NCI-H2227 (cell line): Measurements from ENCODE around the gene PAK5.

Experiments
- DNase-seq: peaks from one replicate; lab custom pipeline; 2025; ENCODE audit not compliant: unreplicated experiment; lab: John Stamatoyannopoulos, UW

Gene PAK5

DNA sequence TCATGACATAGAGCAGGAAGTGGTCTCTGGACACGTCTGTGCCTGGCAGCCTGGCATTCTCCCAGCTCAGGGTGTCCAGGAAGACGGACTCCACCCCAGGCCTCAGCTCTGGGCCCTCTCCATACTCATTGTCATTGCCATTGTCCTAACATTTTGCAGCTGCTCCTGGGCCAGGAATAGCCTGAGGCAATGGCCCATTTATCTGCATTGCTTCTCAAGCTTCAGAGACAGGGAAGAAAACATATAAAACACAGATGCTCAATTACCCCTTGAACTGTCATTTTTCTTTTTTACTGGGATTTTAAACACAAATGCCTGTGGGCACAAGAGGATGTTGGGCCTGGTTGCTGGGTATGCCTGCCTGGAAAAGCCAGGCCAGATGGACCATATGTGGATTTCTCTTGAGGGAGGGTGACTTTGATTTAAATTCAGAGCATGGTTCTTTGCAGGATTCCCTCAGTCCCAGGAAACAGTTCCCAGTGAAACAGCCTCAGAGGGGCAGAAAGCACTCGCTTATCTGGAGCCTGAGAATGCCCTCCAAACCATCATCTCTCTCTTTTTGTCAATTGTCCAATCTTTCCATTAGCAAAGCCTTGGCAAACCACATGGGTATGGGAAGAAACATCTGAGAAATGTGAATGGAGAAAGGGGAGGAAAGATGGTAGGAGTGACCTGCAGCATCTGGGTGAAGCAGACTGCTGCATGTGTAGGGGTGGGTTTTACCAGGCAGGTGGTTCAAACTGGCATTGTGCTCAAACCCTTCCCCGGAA is 306.6 kb downstream of the PAK5 start:
- peak; percentile 35 for DNase-seq

DNA sequence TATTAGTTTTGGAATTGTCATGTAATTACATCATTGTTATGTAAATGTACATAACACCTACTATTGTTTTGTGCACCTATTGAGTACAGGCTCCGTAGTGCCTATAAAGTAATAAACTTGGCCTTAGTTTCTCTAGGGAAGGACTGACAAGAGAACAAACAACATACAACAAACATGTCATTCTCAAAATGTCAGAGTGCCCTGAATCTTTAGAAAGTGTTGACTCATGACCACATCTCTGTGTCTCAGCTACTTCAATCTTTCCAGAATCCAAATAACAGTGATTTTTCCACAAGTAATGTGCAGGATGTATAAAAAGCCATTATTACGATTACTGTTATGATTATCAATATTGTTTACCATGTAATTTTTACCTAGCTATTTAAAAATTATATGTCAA is 307.3 kb downstream of the PAK5 start:
- no peak for DNase-seq

DNA sequence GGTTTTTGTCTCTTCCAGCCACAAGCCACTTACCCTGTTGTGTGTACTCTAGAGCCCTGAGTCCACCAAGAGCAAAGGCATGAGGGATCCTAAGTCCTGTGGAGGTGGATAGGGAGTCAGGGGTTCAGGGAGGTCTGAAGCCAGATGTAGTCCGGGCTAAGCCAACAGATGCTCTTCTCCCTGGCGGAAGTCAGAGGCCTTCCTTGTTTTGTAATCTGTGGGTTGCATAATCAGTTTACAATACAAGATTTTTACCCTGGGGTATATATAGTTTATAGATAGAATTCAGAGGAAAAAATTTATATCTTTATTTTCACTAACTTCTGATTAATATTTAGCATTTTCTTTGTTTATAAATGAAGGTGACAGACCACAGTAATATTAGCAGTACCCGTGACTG is 315.2 kb downstream of the PAK5 start:
- DNase-seq: no peak

DNA sequence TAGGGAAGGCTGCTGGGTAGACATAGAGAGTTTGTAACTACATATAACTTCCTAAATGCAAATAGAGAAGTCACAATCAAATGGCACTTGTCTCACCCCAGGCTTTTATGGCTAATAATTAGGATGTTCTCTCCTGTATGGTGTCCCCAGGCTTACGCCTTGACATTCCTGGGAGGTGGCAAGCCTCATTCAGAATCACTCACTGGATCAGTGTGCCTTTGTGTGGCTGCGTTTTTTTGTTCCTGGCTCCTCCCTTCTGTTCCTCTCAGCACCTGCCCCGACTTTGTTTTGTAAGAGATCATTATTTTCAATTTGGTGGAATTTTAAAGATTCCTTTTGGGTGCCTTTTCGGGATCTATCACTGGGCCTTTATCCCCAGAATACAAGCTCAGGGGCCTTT is 318.8 kb downstream of the PAK5 start:
- DNase-seq: no peak

DNA sequence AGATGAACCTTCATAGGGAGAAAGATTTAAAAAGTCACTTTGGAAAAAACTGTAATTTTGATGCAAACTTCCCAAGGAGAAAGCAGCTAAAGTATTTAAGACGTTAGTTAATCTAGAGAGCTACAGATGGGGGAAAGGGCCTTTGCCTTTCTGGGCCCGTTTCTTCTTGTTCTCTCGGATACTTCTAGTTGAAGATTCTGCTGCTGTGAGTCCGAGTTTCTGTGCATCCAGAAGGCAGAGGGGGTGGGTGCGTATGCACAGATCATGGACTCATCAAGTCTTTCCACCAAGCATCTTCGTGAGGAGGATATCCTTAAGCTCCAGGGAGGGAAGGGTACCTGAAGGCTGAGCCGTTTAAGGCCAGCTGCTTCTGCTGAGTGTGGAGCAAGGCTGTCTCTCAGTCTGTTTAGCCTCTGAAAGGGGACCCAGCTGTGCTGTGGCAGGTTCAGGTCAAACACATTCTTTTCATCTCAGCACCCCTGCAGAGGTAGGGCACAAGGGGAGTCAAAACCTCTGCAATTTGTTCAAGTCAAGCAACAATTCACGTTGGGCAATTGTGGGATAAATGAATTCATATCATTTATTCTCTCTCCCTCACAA is 320.2 kb downstream of the PAK5 start:
- peak; percentile 93 for DNase-seq

DNA sequence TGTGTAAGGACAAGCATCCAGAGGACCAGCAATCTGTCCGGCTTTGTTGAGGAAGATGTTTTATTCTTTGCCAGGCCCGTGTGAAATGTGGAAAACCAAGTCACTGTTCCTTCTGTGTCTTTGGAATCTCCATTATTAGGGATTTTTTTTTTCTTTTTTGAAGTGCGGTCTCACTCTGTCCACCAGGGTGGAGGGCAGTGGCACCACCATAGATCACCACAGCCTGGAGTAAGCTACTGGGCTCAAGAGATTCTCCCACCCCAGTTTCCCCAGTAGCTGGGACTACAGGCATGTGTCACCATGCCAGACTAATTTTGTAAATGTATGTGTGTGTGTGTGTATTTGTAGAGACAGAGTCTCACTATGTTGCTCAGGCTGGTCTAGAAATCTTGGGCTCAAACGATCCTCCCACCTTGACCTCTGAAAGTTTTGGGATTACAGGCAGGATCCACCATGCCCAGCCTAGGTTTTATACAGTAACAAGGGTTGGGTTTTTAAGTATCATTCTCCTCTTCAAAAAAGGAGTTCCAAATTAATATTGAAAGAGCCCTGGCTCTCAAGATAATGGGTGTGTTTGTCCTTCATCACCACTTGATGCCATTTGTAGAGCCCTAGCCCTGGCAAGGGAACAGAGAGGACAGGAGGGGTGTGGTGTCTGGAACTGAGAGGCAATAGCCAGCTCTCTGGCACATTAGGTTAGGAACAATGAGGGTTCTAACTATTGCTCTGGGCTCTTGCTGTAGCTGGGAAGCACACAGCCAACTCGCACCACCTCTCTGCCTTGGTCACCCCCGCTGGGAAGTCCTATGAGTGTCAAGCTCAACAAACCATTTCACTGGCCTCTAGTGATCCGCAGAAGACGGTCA is 321.3 kb downstream of the PAK5 start:
- DNase-seq: no peak

DNA sequence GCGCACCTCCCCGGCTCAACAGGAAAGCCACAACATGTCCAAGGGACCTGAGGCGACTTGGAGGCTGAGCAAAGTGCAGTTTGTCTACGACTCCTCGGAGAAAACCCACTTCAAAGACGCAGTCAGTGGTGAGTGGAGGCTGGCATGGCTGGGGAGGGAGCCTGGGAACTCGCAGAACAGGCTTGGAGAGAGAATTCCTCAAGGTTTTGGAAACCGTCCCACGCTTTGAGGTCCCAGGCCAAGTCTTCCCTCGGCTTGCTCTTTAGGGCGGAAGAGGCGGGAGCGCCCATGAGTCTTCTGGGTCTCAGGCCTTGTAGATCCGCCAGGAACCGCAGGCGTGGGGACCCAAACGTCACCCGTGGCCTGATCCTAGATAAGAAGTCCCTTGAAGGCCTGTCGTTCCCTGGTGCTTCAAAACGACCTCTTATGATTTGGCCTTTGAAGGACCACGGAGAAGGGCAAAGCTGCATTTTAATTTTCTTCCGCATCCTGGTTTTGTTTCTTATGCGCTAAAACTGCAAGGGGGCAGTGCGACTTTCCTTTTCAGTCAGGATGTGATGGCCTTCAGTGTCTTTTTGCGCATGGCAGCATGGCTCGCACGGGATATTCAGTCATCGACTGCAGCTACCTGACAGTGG is 322.5 kb downstream of the PAK5 start:
- DNase-seq: no peak

DNA sequence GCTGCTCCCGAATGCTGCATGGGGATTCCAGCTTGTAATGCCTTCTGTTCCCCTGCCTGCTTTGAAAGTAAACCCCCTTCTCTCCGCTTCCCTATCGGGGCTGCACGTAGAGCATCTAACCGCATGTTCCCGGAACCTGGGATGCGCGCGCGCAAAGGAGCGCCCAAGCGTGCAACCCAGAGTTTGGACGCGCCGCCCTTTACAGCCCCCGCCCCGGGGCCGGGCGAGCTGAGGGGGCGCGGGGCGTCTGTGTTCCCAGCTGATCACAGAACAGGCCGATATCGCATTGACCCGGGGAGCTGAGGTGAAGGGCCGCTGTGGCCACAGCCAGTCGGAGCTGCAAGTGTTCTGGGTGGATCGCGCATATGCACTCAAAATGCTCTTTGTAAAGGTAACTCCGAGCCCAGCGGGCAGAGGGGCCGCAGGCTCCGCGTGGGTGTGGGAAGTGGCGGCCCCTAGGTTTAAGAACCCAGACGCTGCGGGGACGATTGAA is 323.1 kb downstream of the PAK5 start:
- DNase-seq: no peak

DNA sequence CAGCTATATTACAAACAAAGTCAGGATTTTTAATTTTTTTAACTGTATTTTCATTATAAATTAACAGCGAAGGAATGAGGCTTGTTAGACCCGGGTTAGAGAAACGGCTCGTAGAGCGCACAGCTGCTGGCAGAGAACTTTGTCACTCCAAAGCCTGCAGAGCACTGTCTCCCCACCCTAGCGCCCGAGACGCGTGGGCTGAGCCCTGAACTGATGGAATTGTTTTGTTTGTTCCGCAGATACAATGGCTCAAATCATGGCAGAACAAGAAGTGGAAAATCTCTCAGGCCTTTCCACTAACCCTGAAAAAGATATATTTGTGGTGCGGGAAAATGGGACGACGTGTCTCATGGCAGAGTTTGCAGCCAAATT is 323.7 kb downstream of the PAK5 start:
- DNase-seq: no peak

DNA sequence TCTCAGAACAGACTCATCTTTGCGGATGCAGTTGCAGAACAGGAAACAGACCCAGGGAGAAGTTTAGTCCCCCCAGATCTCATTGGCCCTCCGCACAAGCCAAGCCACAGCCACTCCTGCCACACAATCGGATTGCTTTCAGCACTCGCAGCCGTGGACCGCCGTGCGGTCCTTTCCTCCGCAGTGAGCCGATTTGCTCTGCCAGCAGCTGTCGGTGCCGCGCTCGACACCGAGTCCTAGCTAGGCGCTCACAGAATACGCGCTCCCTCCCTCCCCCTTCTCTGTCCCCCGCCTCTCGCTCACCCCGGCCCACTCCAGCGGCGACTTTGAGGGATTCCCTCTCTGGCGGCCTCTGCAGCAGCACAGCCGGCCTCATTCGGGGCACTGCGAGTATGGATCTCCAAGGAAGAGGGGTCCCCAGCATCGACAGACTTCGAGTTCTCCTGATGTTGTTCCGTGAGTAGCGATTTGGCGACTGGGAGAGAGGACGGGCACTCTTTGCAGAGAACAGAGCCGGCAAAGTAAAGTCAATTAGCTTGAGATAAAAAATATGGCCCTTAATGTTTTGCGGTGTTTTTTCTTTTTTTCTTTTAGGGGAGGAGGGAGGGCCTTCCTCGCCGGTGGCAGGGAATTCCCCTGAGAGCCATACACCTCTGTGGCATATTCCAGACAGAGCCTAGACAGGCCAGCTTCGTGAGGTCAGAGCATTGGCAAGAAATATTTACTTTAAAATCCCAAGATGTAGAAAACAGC is 324.2 kb downstream of the PAK5 start, which contains the start of gene LAMP5:
Gene LAMP5, plus strand, starts transcription at position 130 of the 753 bp plus-strand sequence. Its CDS starts 263 bp downstream, at position 393.
- peak; percentile 70 for DNase-seq

DNA sequence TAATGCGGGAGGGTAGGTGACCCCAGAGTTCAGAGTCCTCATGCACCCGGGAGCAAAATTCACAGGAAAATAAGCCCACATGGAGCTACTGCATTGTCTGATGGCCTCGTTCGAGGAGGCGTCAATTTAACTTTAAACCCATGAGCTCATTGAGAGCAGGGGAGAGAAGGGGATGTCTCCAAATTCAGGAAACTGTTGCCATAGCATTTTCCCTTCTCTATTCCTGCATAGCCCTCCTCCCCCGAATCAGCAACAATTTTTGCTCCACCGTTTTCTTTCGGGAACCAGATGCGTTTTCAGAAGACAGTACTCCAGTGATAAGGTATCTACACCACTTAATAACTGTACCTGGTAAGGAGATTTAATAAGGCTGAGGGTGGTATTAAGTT is 324.8 kb downstream of the PAK5 start:
- peak; percentile 30 for DNase-seq

DNA sequence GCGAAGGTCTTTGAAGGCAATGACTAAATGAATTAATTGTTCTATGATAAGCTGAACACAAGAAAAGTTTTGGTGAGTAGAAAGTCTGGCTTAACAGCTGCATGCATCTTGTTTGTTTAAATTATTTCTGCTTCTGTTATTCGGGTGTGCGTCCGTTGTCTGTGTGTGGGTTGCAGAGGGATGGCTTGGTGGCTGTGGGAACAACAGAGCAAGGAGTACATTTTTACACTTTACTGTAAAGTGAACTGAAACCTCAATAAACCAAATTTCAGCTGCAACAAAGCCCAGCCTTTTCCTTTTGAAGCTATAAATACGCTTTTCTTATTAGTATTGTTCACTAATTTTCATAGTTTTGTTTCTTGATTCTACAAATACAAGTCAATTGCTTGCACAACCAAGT is 328.0 kb downstream of the PAK5 start:
- no peak for DNase-seq

DNA sequence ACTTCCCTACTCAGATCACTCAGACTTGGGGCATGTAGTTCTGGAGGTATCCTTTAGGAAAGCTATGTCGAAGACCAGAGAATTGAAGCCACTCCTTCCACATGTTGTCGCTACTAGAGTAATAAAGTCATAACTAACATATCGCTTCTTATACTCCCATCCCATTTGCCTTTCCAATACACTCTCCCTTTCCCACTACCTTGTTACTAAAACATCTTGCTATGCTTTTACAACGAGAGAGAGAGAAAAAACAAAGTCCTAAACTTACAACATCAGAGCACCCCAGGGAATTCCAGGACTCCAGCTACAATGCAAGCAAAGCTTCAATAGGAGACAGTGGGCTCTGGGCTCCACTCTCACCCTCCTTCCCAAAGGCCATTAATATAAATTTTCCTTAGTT is 329.6 kb downstream of the PAK5 start:
- no peak for DNase-seq

DNA sequence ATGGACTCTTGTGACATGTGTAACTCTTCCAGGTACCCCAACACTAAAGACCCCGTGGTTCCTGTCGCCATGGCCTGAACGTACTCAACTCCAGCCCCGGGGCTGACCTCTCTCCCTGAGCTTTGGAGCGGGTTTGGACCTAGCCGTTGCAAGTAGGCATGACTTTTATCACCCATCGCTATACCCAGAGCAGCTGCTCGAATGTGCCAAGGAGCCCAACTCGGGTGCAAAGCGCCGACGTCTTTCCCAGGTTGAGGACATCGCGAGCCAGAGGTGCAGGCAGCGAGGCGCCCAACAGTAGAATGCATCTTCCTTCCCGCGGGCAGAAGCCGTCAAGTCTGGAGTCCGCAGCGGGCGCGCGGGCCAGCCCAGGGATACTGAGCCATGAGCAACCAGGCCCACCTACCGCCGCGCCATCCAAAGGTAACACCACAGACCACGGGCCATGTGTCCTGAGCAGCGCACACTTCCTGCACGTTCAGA is 330.1 kb downstream of the PAK5 start:
- no peak for DNase-seq

DNA sequence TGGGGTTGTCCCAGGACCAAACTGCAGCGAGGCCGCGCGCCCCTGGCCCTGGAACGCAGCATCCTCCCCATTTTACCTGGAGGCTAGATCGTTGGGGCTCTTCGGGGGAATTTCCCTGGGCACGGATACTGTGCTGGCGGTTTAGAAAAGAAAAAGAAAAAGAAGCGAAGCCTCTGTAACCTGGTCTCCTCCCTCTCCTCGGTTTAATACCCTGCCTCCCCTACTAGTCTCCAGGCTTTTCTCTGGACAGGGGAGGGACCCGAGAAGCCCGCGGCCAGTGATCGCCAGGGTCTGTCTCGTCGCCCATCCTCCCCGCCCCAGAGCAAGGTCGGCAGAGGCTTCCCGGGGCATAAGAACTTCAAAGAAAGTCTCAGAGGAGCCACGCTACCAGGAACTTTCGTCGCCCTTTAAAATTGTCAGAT is 330.6 kb downstream of the PAK5 start:
- no peak for DNase-seq

DNA sequence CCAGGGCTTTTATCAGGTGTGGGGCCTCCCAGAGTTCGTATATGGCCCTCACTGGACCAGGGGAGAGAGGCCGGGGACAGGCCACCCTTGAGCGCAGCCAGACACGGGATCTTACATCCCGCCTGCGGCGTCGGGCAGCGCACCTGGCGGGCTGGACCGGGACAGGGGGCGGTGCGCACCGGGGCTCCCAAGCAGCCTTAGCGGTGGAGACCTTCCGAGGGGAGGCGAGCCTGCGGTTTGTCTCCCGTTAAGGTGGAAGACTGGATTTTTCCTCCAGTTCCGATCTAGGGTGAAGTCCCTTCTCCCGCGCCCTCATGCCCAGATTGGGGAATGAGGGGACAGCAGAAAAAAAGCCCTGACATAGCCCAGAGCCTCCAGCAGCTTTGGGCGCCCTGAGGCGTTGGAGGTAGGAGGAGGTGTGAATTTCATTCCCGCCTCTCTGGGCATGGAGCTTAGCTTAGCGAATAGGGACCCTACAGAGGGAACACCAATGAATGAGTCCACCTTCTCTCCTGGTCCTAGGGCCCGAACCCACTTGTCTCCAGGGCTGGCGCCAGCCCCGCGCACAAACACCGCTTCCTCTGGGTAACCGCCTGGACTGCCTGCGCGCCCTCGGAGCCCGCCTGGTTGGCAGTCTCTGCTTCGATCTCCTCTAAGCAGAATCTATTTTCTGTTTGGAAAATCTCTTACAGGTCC is 331.2 kb downstream of the PAK5 start:
- no peak for DNase-seq

DNA sequence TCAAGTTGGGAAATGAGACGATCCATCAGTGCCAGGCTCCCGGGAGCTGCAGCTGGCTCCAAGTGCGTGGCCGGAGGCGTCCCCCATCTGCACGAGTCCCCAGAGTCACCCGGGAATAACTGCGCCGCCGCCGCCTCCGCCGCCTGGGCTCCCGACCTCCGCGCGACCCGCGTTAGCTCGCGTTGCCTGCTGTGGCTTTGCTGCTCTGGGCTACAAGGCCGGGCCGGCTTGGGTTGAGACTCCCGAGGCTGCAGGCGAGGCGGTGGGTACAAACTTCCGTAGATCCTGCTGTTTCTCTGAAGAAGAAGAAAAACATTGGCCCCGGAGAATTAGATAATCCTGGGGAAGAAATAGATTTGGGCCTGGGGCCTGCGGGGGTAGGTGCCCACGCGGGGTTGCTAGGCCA is 331.9 kb downstream of the PAK5 start:
- no peak for DNase-seq

DNA sequence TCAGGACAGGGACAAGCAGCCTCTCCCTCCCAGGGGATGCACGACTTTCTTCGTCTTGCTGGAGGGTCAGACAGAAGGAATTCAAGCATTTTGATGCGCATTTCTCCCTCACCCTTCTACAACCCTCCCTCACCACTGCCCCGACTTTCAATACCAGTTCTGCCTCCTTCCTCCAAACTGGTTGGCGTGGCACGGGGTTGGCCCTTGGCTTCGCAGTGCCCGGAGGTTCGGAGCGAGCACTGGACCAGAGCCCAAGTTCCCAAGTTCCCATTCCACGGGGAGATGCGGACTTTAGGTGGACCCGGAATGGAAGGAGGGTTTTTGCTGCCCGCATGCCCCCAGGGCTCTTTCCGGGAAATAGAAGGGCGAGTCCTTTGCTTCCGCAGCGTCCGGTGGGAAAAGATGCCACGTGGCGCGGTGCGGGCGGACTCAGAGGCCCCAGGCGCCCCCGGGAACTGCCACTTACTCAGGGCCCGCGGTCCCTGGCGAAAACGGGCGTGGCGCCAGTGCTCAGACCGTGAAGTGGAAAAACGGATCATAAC is 332.5 kb downstream of the PAK5 start:
- DNase-seq: no peak

DNA sequence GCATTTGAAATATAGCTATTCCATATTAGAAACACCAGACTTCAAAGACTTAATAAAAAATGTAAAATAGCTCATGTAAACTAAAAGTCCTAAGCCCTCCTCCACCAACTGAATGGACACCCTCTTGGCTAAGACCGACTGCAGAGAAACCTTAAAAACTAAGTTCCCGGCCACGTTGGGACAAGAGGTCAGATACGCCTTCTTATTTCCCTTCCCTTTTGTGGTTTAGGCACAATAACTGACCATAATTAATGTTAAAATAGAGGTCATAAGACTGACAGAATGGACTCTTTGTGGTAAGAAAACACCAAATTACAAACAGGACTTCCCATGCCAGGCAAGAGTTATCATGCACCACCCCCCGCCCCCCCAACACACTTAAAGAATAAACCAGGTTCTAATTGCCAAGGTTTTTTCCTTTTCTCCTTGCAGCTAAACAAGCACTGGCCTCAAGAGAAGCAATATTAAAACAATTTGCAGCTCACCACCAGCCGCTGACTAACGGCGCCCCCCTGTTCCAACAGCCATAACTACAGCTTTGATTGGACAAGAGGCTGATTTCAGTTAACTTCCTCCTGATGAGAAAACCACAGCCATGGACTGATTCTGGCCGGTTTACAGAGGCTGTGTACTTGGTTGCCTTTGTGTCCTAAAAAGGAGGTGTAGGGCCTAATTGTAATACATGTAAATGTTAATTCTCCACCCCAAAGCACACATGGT is 335.2 kb downstream of the PAK5 start:
- peak; percentile 45 for DNase-seq
